ENCODE measurements around the gene IDH2. TPM values are rescaled to one million over a fixed set of nuclear protein-coding genes. Genes with fewer than 3 reads are reported as not detected.

Gene IDH2
- total RNA-seq, 1 experiment from 2014 or later: 53.3 TPM

DNA sequence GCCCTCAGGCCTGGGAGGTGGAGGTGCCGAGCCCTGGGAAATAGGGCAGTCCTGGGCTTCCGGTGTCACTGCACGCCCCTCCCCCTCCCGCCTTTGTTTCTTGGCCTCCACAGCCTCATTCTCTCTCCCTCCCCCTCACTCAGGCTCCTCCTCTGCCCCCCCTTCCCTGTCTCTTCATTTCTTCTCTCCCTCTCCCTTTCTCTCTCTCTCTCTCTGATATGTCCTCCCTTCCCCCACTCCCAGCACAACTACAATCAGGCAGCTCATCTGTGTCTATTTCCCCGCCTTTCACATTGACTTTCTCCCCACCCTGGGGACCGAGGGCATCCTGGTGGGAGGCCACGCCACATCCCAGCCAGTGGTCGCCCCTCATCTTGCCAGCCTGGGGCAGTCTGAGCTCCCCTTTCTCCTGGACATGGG lies 40.2 kb downstream of the IDH2 start:
- DNase-seq (ENCODE audit: low spot score) (peak; percentile 81), ATAC-seq (peak; percentile 58)
- ChIA-PET CTCF (interaction anchor here (0.6 to 1.5 kb wide), 5 partner anchors 14 to 842 kb away, joined by 3 to 5 read pairs (median 4); no protein-coding TSS in a partner anchor), POLR2A (interaction anchor here (0.6 to 1.4 kb wide), 3 partner anchors 13 to 161 kb away, joined by 3 to 5 read pairs (median 5); no protein-coding TSS in a partner anchor)
- no peaks in the 10 kb centered on the region for H3K36me3 Mint-ChIP-seq
- H3K9me3 Mint-ChIP-seq: peaks cover 4% of the 10 kb centered on the region; the same call in 1 of the 2 replicates
- H3K4me1 Mint-ChIP-seq: peaks cover 72% of the 10 kb centered on the region
- H3K27me3 Mint-ChIP-seq (ENCODE audit: low read depth): no peaks in the 10 kb centered on the region; the same call in 1 of the 2 replicates
- H3K4me3 Mint-ChIP-seq: no peak overlapping the region
- peak overlapping the region; percentile 66 for H3K27ac Mint-ChIP-seq
- TF ChIP-seq CREB1 (CRISPR knock-in tag; IDR thresholded peaks at IDR 0.05) (no peak; the same call in 1 of the 2 replicates), ZNF317 (CRISPR knock-in tag; IDR thresholded peaks at IDR 0.05; ENCODE audit: borderline replicate concordance, low read depth) (no peak), NR2C2 (CRISPR knock-in tag; IDR thresholded peaks at IDR 0.05) (no peak), FOXK1 (CRISPR knock-in tag; IDR thresholded peaks at IDR 0.05) (peak; percentile 36; the same call in 1 of the 2 replicates), USF2 (CRISPR knock-in tag; IDR thresholded peaks at IDR 0.05) (no peak), PRRX2 (CRISPR knock-in tag; IDR thresholded peaks at IDR 0.05) (no peak), ATF1 (CRISPR knock-in tag; IDR thresholded peaks at IDR 0.05) (no peak), MYBL2 (CRISPR knock-in tag; IDR thresholded peaks at IDR 0.05) (no peak), TEAD1 (CRISPR knock-in tag; IDR thresholded peaks at IDR 0.05) (peak; percentile 63; the same call in 1 of the 2 replicates), CDX4 (CRISPR knock-in tag; IDR thresholded peaks at IDR 0.05; ENCODE audit: borderline replicate concordance) (no peak), MXD4 (CRISPR knock-in tag; IDR thresholded peaks at IDR 0.05; ENCODE audit: borderline replicate concordance) (no peak), FOXP1 (CRISPR knock-in tag; IDR thresholded peaks at IDR 0.05; ENCODE audit: borderline replicate concordance) (no peak), RORB (CRISPR knock-in tag; IDR thresholded peaks at IDR 0.05) (no peak), ZBTB43 (CRISPR knock-in tag; IDR thresholded peaks at IDR 0.05) (no peak), ZNF423 (CRISPR knock-in tag; IDR thresholded peaks at IDR 0.05) (peak; percentile 56), CREM (CRISPR knock-in tag; IDR thresholded peaks at IDR 0.05) (no peak), FOXP4 (CRISPR knock-in tag; IDR thresholded peaks at IDR 0.05) (peak; percentile 78; the same call in 1 of the 2 replicates), ZNF416 (CRISPR knock-in tag; IDR thresholded peaks at IDR 0.05) (no peak), TP53 (CRISPR knock-in tag; IDR thresholded peaks at IDR 0.05) (no peak), ZNF263 (CRISPR knock-in tag; IDR thresholded peaks at IDR 0.05; ENCODE audit: low read depth) (no peak), SP1 (CRISPR knock-in tag; conservative IDR thresholded peaks at IDR 0.05) (no peak; the same call in 1 of the 2 replicates)
- TF ChIP-seq, protein P1, sequence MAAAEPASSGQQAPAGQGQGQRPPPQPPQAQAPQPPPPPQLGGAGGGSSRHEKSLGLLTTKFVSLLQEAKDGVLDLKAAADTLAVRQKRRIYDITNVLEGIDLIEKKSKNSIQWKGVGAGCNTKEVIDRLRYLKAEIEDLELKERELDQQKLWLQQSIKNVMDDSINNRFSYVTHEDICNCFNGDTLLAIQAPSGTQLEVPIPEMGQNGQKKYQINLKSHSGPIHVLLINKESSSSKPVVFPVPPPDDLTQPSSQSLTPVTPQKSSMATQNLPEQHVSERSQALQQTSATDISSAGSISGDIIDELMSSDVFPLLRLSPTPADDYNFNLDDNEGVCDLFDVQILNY (CRISPR knock-in tag; IDR thresholded peaks at IDR 0.05): no peak
- TF ChIP-seq, protein P2, sequence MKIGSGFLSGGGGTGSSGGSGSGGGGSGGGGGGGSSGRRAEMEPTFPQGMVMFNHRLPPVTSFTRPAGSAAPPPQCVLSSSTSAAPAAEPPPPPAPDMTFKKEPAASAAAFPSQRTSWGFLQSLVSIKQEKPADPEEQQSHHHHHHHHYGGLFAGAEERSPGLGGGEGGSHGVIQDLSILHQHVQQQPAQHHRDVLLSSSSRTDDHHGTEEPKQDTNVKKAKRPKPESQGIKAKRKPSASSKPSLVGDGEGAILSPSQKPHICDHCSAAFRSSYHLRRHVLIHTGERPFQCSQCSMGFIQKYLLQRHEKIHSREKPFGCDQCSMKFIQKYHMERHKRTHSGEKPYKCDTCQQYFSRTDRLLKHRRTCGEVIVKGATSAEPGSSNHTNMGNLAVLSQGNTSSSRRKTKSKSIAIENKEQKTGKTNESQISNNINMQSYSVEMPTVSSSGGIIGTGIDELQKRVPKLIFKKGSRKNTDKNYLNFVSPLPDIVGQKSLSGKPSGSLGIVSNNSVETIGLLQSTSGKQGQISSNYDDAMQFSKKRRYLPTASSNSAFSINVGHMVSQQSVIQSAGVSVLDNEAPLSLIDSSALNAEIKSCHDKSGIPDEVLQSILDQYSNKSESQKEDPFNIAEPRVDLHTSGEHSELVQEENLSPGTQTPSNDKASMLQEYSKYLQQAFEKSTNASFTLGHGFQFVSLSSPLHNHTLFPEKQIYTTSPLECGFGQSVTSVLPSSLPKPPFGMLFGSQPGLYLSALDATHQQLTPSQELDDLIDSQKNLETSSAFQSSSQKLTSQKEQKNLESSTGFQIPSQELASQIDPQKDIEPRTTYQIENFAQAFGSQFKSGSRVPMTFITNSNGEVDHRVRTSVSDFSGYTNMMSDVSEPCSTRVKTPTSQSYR (CRISPR knock-in tag; IDR thresholded peaks at IDR 0.05): peak; percentile 87; the same call in 1 of the 2 replicates
- TF ChIP-seq, protein P3, sequence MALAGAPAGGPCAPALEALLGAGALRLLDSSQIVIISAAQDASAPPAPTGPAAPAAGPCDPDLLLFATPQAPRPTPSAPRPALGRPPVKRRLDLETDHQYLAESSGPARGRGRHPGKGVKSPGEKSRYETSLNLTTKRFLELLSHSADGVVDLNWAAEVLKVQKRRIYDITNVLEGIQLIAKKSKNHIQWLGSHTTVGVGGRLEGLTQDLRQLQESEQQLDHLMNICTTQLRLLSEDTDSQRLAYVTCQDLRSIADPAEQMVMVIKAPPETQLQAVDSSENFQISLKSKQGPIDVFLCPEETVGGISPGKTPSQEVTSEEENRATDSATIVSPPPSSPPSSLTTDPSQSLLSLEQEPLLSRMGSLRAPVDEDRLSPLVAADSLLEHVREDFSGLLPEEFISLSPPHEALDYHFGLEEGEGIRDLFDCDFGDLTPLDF (CRISPR knock-in tag; IDR thresholded peaks at IDR 0.05): no peak
- TF ChIP-seq, protein P4, sequence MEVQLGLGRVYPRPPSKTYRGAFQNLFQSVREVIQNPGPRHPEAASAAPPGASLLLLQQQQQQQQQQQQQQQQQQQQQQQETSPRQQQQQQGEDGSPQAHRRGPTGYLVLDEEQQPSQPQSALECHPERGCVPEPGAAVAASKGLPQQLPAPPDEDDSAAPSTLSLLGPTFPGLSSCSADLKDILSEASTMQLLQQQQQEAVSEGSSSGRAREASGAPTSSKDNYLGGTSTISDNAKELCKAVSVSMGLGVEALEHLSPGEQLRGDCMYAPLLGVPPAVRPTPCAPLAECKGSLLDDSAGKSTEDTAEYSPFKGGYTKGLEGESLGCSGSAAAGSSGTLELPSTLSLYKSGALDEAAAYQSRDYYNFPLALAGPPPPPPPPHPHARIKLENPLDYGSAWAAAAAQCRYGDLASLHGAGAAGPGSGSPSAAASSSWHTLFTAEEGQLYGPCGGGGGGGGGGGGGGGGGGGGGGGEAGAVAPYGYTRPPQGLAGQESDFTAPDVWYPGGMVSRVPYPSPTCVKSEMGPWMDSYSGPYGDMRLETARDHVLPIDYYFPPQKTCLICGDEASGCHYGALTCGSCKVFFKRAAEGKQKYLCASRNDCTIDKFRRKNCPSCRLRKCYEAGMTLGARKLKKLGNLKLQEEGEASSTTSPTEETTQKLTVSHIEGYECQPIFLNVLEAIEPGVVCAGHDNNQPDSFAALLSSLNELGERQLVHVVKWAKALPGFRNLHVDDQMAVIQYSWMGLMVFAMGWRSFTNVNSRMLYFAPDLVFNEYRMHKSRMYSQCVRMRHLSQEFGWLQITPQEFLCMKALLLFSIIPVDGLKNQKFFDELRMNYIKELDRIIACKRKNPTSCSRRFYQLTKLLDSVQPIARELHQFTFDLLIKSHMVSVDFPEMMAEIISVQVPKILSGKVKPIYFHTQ (CRISPR knock-in tag; IDR thresholded peaks at IDR 0.05): no peak
